Endothelial cell of umbilical vein (primary cell): ENCODE results near the gene ASB6. TPM values are rescaled to one million over a fixed set of nuclear protein-coding genes. Genes with fewer than 3 reads are reported as not detected.

Experiments
- BruUV-seq: library from RNA; stranded (reverse); fragments of 400-500 nt; replicated peaks from 2 replicates; lab custom pipeline; 2021; lab: Mats Ljungman, UMichigan
- CTCF ChIA-PET: fragments of 300-600, 350-600 bp; sonication (Branson Sonifier 250); formaldehyde crosslinking; loops from one replicate; lab custom pipeline; 2021; ENCODE audit warnings: antibody characterized with exemption, inconsistent platforms; lab: Charles Lee
- POLR2A ChIA-PET: fragments of 300-600, 350-600 bp; sonication (Branson Sonifier 250); formaldehyde crosslinking; loops from one replicate; lab custom pipeline; 2021; ENCODE audit warnings: antibody characterized with exemption, inconsistent platforms; lab: Charles Lee
- DNase-seq: peaks from one replicate; pipeline ENCODE4 v3.0.0-alpha.2; 2011; ENCODE audit warnings: low read depth, low spot score
- FAIRE-seq: peaks from 2 replicates; lab custom pipeline; 2011; peaks lifted over from hg19 to GRCh38; lab: Jason Lieb, UNC
- H2AFZ ChIP-seq: 2 replicates; pipeline ENCODE4 v1.6.0; 2012; ENCODE audit warnings: low read depth, low read length, control low read depth, inconsistent platforms
- H3K27ac ChIP-seq: 2 replicates; pipeline ENCODE4 v1.5.1; 2011; ENCODE audit warnings: low read depth, mild to moderate bottlenecking, control low read depth, low read length, moderate library complexity; ENCODE audit not compliant: insufficient read depth
- H3K27me3 ChIP-seq, 2 experiments: 2 replicates each; pipeline versions ENCODE4 v1.6.0 to v1.6.1; 2011; ENCODE audit warnings: low read length in 2 of 2, mixed read lengths in 1 of 2; ENCODE audit not compliant: control insufficient read depth in 2 of 2, insufficient read depth in 2 of 2
- H3K36me3 ChIP-seq, 2 experiments: 2 replicates in 1 of 2; 3 replicates in 1 of 2; pipeline ENCODE4 v1.5.1; 2011; ENCODE audit warnings: low read length in 2 of 2, mild to moderate bottlenecking in 1 of 2, moderate library complexity in 1 of 2; ENCODE audit not compliant: control insufficient read depth in 2 of 2, insufficient read depth in 2 of 2; ENCODE audit errors: extremely low read depth in 1 of 2
- H3K4me1 ChIP-seq: 3 replicates; pipeline ENCODE4 v1.5.1; 2011; ENCODE audit warnings: mild to moderate bottlenecking, low read length; ENCODE audit not compliant: control insufficient read depth, insufficient read depth; ENCODE audit errors: extremely low read depth
- H3K4me2 ChIP-seq: 2 replicates; pipeline ENCODE4 v1.6.1; 2011; ENCODE audit warnings: low read length, control low read depth, mixed read lengths; ENCODE audit not compliant: insufficient read depth
- H3K4me3 ChIP-seq, 3 experiments: fragments of 200-600 bp in 1 of 3; sonication (generic), shearing (Covaris generic) in 1 of 3; replicated peaks in 1 of 3; 2 replicates each; pipeline ENCODE4 v1.5.1; 2011 to 2016; ENCODE audit warnings: control low read depth in 3 of 3, low read length in 3 of 3, mild to moderate bottlenecking in 2 of 3, inconsistent platforms in 1 of 3, low read depth in 1 of 3, moderate library complexity in 1 of 3; ENCODE audit not compliant: insufficient read depth in 1 of 3
- H3K79me2 ChIP-seq: 2 replicates; pipeline ENCODE4 v1.6.0; 2012; ENCODE audit warnings: low read length, inconsistent platforms; ENCODE audit not compliant: control insufficient read depth, insufficient read depth
- H3K9ac ChIP-seq: replicated peaks from 2 replicates; pipeline ENCODE3; 2011; ENCODE audit warnings: low read length, control low read depth; ENCODE audit not compliant: insufficient read depth; ENCODE audit errors: extremely low read depth
- H3K9me1 ChIP-seq: replicated peaks from 3 replicates; pipeline ENCODE4 v1.6.0; 2011; ENCODE audit warnings: mild to moderate bottlenecking, low read length; ENCODE audit not compliant: control insufficient read depth, insufficient read depth; ENCODE audit errors: extremely low read depth
- H3K9me3 ChIP-seq: replicated peaks from 2 replicates; pipeline ENCODE4 v1.5.1; 2012; ENCODE audit warnings: low read length, inconsistent platforms; ENCODE audit not compliant: control insufficient read depth, insufficient read depth
- H4K20me1 ChIP-seq: replicated peaks from 2 replicates; pipeline ENCODE3; 2011; ENCODE audit warnings: mild to moderate bottlenecking, low read length; ENCODE audit not compliant: control insufficient read depth, insufficient read depth; ENCODE audit errors: extremely low read depth
- CTCF ChIP-seq, 2 donors: IDR thresholded peaks; 1 replicate in 1 of 2; 2 replicates in 1 of 2; pipeline ENCODE4 v1.5.1; 2011; ENCODE audit warnings: low read length in 2 of 2, mild to moderate bottlenecking in 2 of 2, moderate library complexity in 2 of 2, control low read depth in 1 of 2, inconsistent platforms in 1 of 2, low read depth in 1 of 2; ENCODE audit not compliant: insufficient read depth in 1 of 2; ENCODE audit errors: extremely low read depth in 1 of 2
- EZH2 ChIP-seq: IDR thresholded peaks from 2 replicates; pipeline ENCODE4 v1.6.1; 2012; ENCODE audit warnings: borderline replicate concordance, low read depth, mild to moderate bottlenecking, moderate library complexity, low read length, inconsistent platforms; ENCODE audit not compliant: severe bottlenecking
- FOS ChIP-seq: IDR thresholded peaks from 2 replicates; pipeline ENCODE4 v1.6.1; 2011; ENCODE audit warnings: mild to moderate bottlenecking, low read length, moderate library complexity, borderline replicate concordance; ENCODE audit not compliant: insufficient read depth
- GATA2 ChIP-seq: IDR thresholded peaks from 2 replicates; pipeline ENCODE4 v1.7.0; 2011; ENCODE audit warnings: low read depth, mild to moderate bottlenecking, moderate library complexity, mixed read lengths, low read length; ENCODE audit not compliant: insufficient read length, insufficient read depth
- JUN ChIP-seq: IDR thresholded peaks from 2 replicates; pipeline ENCODE4 v1.6.1; 2011; ENCODE audit warnings: borderline replicate concordance, low read depth; ENCODE audit not compliant: insufficient read length, insufficient read depth
- MAX ChIP-seq: IDR thresholded peaks from 2 replicates; pipeline ENCODE4 v1.6.1; 2011; ENCODE audit not compliant: insufficient read depth, insufficient read length
- MYC ChIP-seq: IDR thresholded peaks from one replicate; pipeline ENCODE4 v1.6.1; 2011; ENCODE audit warnings: mild to moderate bottlenecking, low read depth, low read length
- POLR2A ChIP-seq: IDR thresholded peaks from 2 replicates; pipeline ENCODE4 v1.6.1; 2012; ENCODE audit warnings: low read depth, mild to moderate bottlenecking, control low read depth, low read length
- POLR2AphosphoS5 ChIP-seq: IDR thresholded peaks from 2 replicates; pipeline ENCODE4 v1.6.1; 2012; ENCODE audit warnings: low read depth, mild to moderate bottlenecking, control low read depth, low read length, moderate library complexity; ENCODE audit not compliant: insufficient read depth
- dilution Hi-C: fragments of 300-500 bp; cut with MboI; formaldehyde crosslinking; loops from one replicate; pipeline ENCODE4 v1.15.0; 2019; ENCODE audit warnings: low sequenced_read_pairs; ENCODE audit not compliant: extremely low pct_ligation_motif_present
- intact Hi-C: fragments of 100-400 bp; cut with micrococcal nuclease; formaldehyde crosslinking; loops from one replicate; pipeline ENCODE4 v1.10.0; 2022
- polyA plus RNA-seq, 4 experiments: library from polyadenylated mRNA; depleted of rRNA in 3 of 4; stranded (reverse) in 3 of 4; unstranded in 1 of 4; fragments of >200 nt; gene quantifications; 2 replicates each; pipeline versions ENCODE4 v1.2.1 to v1.2.3, GENCODE V29; 2011 to 2012; ENCODE audit warnings: missing spikeins in 1 of 4
- total RNA-seq: library from RNA; stranded (reverse); gene quantifications from 2 replicates; pipeline ENCODE4 v1.2.3, GENCODE V29; 2021

ASB6 gene
- total and polyA plus RNA-seq, 2 donors (not counting 3 experiments of a cell fraction or from before 2014, with no cell fraction given), result 20.3 to 23.8 TPM

- CTCF ChIA-PET, result no interaction called here
- Histone ChIP-seq H3K9me1 (no peaks in the 10 kb centered on the region), H3K27ac (no peak overlapping the region), H2AFZ (no peak overlapping the region), H4K20me1 (no peaks in the 10 kb centered on the region), H3K4me1 (no peaks in the 10 kb centered on the region), H3K27me3 (no peaks in the 10 kb centered on the region), H3K4me3 (no peak overlapping the region), H3K36me3 (no peaks in the 10 kb centered on the region), H3K9me3 (no peaks in the 10 kb centered on the region), H3K4me2 (no peak overlapping the region), H3K9ac (no peak overlapping the region), H3K79me2 (no peaks in the 10 kb centered on the region)
- POLR2A ChIA-PET, result no interaction called here
- dilution Hi-C loops (no loop called here), intact Hi-C loops (no loop called here)
- DNase-seq, result no peak
- FAIRE-seq, result no peak
- no peak for TF ChIP-seq MYC
- TF ChIP-seq POLR2AphosphoS5, result no peak
- no peak for TF ChIP-seq GATA2
- TF ChIP-seq EZH2, result no peak
- TF ChIP-seq MAX, result no peak
- TF ChIP-seq POLR2A, result no peak
- TF ChIP-seq JUN, result no peak
- TF ChIP-seq FOS, result no peak
- no peak for TF ChIP-seq CTCF (IDR thresholded peaks at IDR 0.05; ENCODE audit: extremely low read depth in 1 of 2, insufficient read depth in 1 of 2, low read depth in 1 of 2, low read length in 2 of 2)
- BruUV-seq, result no TSS peak
Observed at GRCh38 chr9:129648764-129649115, 6.8 kb upstream of the ASB6 start.
